Activated naive CD8-positive, alpha-beta T cell treated with anti-CD3 and anti-CD28 coated beads, Interleukin-2, amount 50 U/mL, for 24 hours (primary cell): ENCODE data around the gene PTPN20.

Experiments used
- ATAC-seq: fragments of 150-1000 bp; cut with Tn5 transposase; one replicate; pipeline ENCODE4 v1.10.0; 2021
- DNase-seq: peaks from one replicate; pipeline ENCODE4 v3.0.0; 2021
- H3K27ac Mint-ChIP-seq: one replicate; pipeline ENCODE4 v1.8.0; 2021; ENCODE audit warnings: mild to moderate bottlenecking, mixed read lengths
- H3K27me3 Mint-ChIP-seq: one replicate; pipeline ENCODE4 v1.8.0; 2021; ENCODE audit warnings: mixed read lengths
- H3K36me3 Mint-ChIP-seq: one replicate; pipeline ENCODE4 v1.8.0; 2021; ENCODE audit warnings: low read depth, mixed read lengths
- H3K4me1 Mint-ChIP-seq: one replicate; pipeline ENCODE4 v1.8.0; 2021; ENCODE audit warnings: mixed read lengths
- H3K4me3 Mint-ChIP-seq: one replicate; pipeline ENCODE4 v1.8.0; 2021; ENCODE audit warnings: mild to moderate bottlenecking, moderate library complexity, mixed read lengths
- H3K9me3 Mint-ChIP-seq: one replicate; pipeline ENCODE4 v1.8.0; 2021; ENCODE audit warnings: mixed read lengths

The PTPN20 gene

GRCh38 chr10:46998595-46998994 lies 87.4 kb downstream of the PTPN20 start:
- Mint-ChIP-seq H3K4me3 (no peak overlapping the region), H3K36me3 (peaks cover 2% of the 10 kb centered on the region), H3K4me1 (no peaks in the 10 kb centered on the region)

GRCh38 chr10:46999217-46999616 lies 88.0 kb downstream of the PTPN20 start:
- H3K9me3 Mint-ChIP-seq: peaks cover 6% of the 10 kb centered on the region

More at GRCh38 chr10:46998595-46998994, 87.4 kb downstream of the PTPN20 start:
- DNase-seq: no peak
- Mint-ChIP-seq H3K27ac (no peak overlapping the region), H3K9me3 (peaks cover 6% of the 10 kb centered on the region), H3K27me3 (peaks cover 6% of the 10 kb centered on the region)
- ATAC-seq: no peak

GRCh38 chr10:47008769-47009168 lies 97.5 kb downstream of the PTPN20 start:
- ATAC-seq: no peak
- Mint-ChIP-seq H3K4me3 (no peak overlapping the region), H3K36me3 (no peaks in the 10 kb centered on the region), H3K27ac (no peak overlapping the region), H3K27me3 (peaks cover 7% of the 10 kb centered on the region), H3K9me3 (no peaks in the 10 kb centered on the region), H3K4me1 (no peaks in the 10 kb centered on the region)
- DNase-seq: no peak

More at GRCh38 chr10:46999217-46999616, 88.0 kb downstream of the PTPN20 start:
- Mint-ChIP-seq H3K4me1 (no peaks in the 10 kb centered on the region), H3K27me3 (peaks cover 6% of the 10 kb centered on the region), H3K4me3 (no peak overlapping the region), H3K27ac (no peak overlapping the region), H3K36me3 (peaks cover 2% of the 10 kb centered on the region)
- no peak for ATAC-seq
- DNase-seq: no peak

- no peak overlapping the region for H3K4me3 Mint-ChIP-seq
- peaks cover 7% of the 10 kb centered on the region for H3K27me3 Mint-ChIP-seq
- DNase-seq: no peak
- no peaks in the 10 kb centered on the region for H3K4me1 Mint-ChIP-seq
- no peak for ATAC-seq
- no peaks in the 10 kb centered on the region for H3K36me3 Mint-ChIP-seq
- no peaks in the 10 kb centered on the region for H3K9me3 Mint-ChIP-seq
- H3K27ac Mint-ChIP-seq: no peak overlapping the region
These were observed 98.1 kb downstream of the PTPN20 start for GRCh38 chr10:47009215-47009838.

- H3K4me3 Mint-ChIP-seq: no peak overlapping the region
These were observed 98.8 kb downstream of the PTPN20 start for GRCh38 chr10:47010036-47010435.

GRCh38 chr10:47012214-47012613 lies 101.0 kb downstream of the PTPN20 start:
- peaks cover 4% of the 10 kb centered on the region for H3K27me3 Mint-ChIP-seq
- no peak overlapping the region for H3K27ac Mint-ChIP-seq
- H3K9me3 Mint-ChIP-seq: no peaks in the 10 kb centered on the region
- H3K4me3 Mint-ChIP-seq: no peak overlapping the region
- H3K4me1 Mint-ChIP-seq: no peaks in the 10 kb centered on the region
- no peaks in the 10 kb centered on the region for H3K36me3 Mint-ChIP-seq
- ATAC-seq (no peak), DNase-seq (no peak)

More at GRCh38 chr10:47010036-47010435, 98.8 kb downstream of the PTPN20 start:
- Mint-ChIP-seq H3K36me3 (no peaks in the 10 kb centered on the region), H3K27ac (no peak overlapping the region), H3K27me3 (peaks cover 7% of the 10 kb centered on the region), H3K4me1 (no peaks in the 10 kb centered on the region), H3K9me3 (no peaks in the 10 kb centered on the region)
- ATAC-seq (no peak), DNase-seq (no peak)

GRCh38 chr10:47013507-47014154 lies 102.4 kb downstream of the PTPN20 start:
- H3K4me3 Mint-ChIP-seq: no peak overlapping the region
- no peaks in the 10 kb centered on the region for H3K4me1 Mint-ChIP-seq
- no peaks in the 10 kb centered on the region for H3K9me3 Mint-ChIP-seq
- DNase-seq (no peak), ATAC-seq (no peak)
- no peaks in the 10 kb centered on the region for H3K36me3 Mint-ChIP-seq
- H3K27me3 Mint-ChIP-seq: peaks cover 2% of the 10 kb centered on the region
- no peak overlapping the region for H3K27ac Mint-ChIP-seq

GRCh38 chr10:47015404-47015803 lies 104.2 kb downstream of the PTPN20 start:
- no peaks in the 10 kb centered on the region for H3K36me3 Mint-ChIP-seq
- H3K27ac Mint-ChIP-seq: no peak overlapping the region
- ATAC-seq (no peak), DNase-seq (no peak)
- no peak overlapping the region for H3K4me3 Mint-ChIP-seq
- no peaks in the 10 kb centered on the region for H3K4me1 Mint-ChIP-seq
- H3K27me3 Mint-ChIP-seq: no peaks in the 10 kb centered on the region
- H3K9me3 Mint-ChIP-seq: no peaks in the 10 kb centered on the region

- ATAC-seq (no peak), DNase-seq (no peak)
- H3K4me1 Mint-ChIP-seq: no peaks in the 10 kb centered on the region
- no peak overlapping the region for H3K27ac Mint-ChIP-seq
- H3K36me3 Mint-ChIP-seq: no peaks in the 10 kb centered on the region
- H3K4me3 Mint-ChIP-seq: no peak overlapping the region
- H3K9me3 Mint-ChIP-seq: no peaks in the 10 kb centered on the region
- no peaks in the 10 kb centered on the region for H3K27me3 Mint-ChIP-seq
These were observed 105.3 kb downstream of the PTPN20 start for GRCh38 chr10:47016564-47016963.

GRCh38 chr10:47018026-47018735 lies 107.0 kb downstream of the PTPN20 start:
- no peaks in the 10 kb centered on the region for H3K4me1 Mint-ChIP-seq
- DNase-seq: no peak
- H3K4me3 Mint-ChIP-seq: no peak overlapping the region
- H3K9me3 Mint-ChIP-seq: no peaks in the 10 kb centered on the region
- no peak for ATAC-seq
- H3K36me3 Mint-ChIP-seq: no peaks in the 10 kb centered on the region
- no peak overlapping the region for H3K27ac Mint-ChIP-seq
- no peaks in the 10 kb centered on the region for H3K27me3 Mint-ChIP-seq

GRCh38 chr10:47019155-47020145 lies 108.2 kb downstream of the PTPN20 start:
- Mint-ChIP-seq H3K36me3 (no peaks in the 10 kb centered on the region), H3K27ac (no peak overlapping the region), H3K9me3 (no peaks in the 10 kb centered on the region), H3K27me3 (peaks cover 5% of the 10 kb centered on the region), H3K4me1 (peaks cover 1% of the 10 kb centered on the region), H3K4me3 (no peak overlapping the region)
- ATAC-seq (no peak), DNase-seq (no peak)

- no peak overlapping the region for H3K4me3 Mint-ChIP-seq
- H3K27ac Mint-ChIP-seq: no peak overlapping the region
- no peak for ATAC-seq
- DNase-seq: no peak
- no peaks in the 10 kb centered on the region for H3K9me3 Mint-ChIP-seq
- no peaks in the 10 kb centered on the region for H3K36me3 Mint-ChIP-seq
- H3K27me3 Mint-ChIP-seq: peaks cover 5% of the 10 kb centered on the region
- peaks cover 1% of the 10 kb centered on the region for H3K4me1 Mint-ChIP-seq
These were observed 109.2 kb downstream of the PTPN20 start for GRCh38 chr10:47020471-47020870.

GRCh38 chr10:47021850-47022249 lies 110.6 kb downstream of the PTPN20 start:
- Mint-ChIP-seq H3K36me3 (no peaks in the 10 kb centered on the region), H3K27ac (no peak overlapping the region), H3K9me3 (no peaks in the 10 kb centered on the region), H3K27me3 (peaks cover 5% of the 10 kb centered on the region), H3K4me3 (no peak overlapping the region), H3K4me1 (peaks cover 1% of the 10 kb centered on the region)
- no peak for DNase-seq
- no peak for ATAC-seq
